Mononuclear cell (primary cell): ENCODE measurements around the gene MYOCD. TPM values are rescaled to one million over a fixed set of nuclear protein-coding genes. Genes with fewer than 3 reads are reported as not detected.

ENCODE experiments used
- H3K27me3 ChIP-seq: 2 replicates; pipeline ENCODE4 v1.6.0; 2011; ENCODE audit warnings: low read length, control low read depth; ENCODE audit not compliant: insufficient read depth
- H3K4me1 ChIP-seq: 2 replicates; pipeline ENCODE4 v1.5.1; 2011; ENCODE audit warnings: mild to moderate bottlenecking, low read length, control low read depth; ENCODE audit not compliant: insufficient read depth
- H3K4me3 ChIP-seq: 2 replicates; pipeline ENCODE4 v1.5.1; 2011; ENCODE audit warnings: mild to moderate bottlenecking, low read length, moderate library complexity
- H3K9me3 ChIP-seq: 2 replicates; pipeline ENCODE4 v1.5.1; 2011; ENCODE audit warnings: low read depth, mild to moderate bottlenecking, control low read depth, low read length
- total RNA-seq: library from RNA; depleted of rRNA; stranded (reverse); fragments of >200 nt; gene quantifications from one replicate; pipeline ENCODE4 v1.2.3, GENCODE V29; 2012

The MYOCD gene
- total RNA-seq, 1 donor, result not detected

GRCh38 chr17:12664894-12665262, 812 bp upstream of the MYOCD start:
- Histone ChIP-seq H3K9me3 (no peaks in the 10 kb centered on the region), H3K4me1 (no peaks in the 10 kb centered on the region), H3K27me3 (peaks cover 31% of the 10 kb centered on the region), H3K4me3 (no peak overlapping the region)

GRCh38 chr17:12666718-12667117, 1.0 kb downstream of the MYOCD start:
- Histone ChIP-seq H3K4me1 (no peaks in the 10 kb centered on the region), H3K4me3 (no peak overlapping the region)

DNA sequence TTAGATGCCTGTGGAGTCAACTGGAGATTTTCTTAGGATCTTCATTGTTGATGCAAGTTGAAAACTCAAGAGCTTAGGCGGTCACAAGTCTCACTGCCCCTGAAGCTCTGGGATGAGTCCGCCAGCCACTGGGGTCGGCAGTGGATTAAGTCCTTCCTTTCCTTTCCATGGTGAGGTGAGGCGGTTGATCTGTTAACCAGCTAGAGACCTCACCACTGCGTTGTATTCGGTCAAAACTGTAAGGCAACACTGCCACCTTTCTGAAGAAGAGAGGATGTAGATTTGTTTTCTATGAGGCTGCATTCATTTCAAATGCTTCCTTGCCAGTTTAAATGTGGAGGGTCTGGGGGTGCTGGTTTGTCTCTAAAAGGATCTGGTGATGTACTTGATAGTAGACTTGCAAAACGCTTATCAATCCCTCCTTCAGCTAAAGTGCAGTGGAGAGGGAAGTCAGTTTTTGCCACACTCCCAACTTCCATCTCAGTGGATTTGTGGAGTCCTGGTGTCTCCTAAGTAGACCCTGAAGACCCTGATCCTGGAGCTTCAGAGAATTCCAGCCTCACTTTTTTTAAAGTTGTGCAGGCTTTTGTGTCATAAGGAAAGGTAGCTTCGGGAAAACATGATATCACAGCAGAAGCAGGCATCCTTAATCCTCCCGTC, 1.7 kb downstream of the MYOCD start:
- H3K4me3 ChIP-seq, result no peak overlapping the region

More at GRCh38 chr17:12666718-12667117, 1.0 kb downstream of the MYOCD start:
- Histone ChIP-seq H3K27me3 (peaks cover 31% of the 10 kb centered on the region), H3K9me3 (no peaks in the 10 kb centered on the region)

GRCh38 chr17:12671906-12672305, 6.2 kb downstream of the MYOCD start:
- Histone ChIP-seq H3K4me1 (no peaks in the 10 kb centered on the region), H3K4me3 (no peak overlapping the region), H3K9me3 (no peaks in the 10 kb centered on the region)

More for the DNA sequence above, 1.7 kb downstream of the MYOCD start:
- Histone ChIP-seq H3K9me3 (no peaks in the 10 kb centered on the region), H3K4me1 (no peaks in the 10 kb centered on the region), H3K27me3 (peaks cover 31% of the 10 kb centered on the region)

DNA sequence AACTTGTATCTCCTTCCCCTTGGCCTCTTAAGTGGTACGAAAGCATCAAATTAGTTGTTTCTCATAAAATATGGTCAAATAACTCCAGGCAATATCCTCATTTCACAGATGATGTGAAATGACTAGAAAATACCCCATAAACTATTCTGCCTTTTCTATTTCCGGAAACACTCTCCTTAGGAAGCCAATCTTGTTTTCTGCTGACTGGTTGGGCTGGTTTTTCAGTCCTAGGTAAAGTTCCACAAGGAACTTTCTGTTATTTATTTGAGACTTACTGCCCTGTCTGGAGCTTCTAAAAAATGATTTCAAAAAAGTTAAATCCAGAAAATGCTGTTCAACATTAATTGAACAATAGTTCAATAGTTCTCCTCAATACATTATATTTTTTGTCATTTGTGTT, 7.3 kb downstream of the MYOCD start:
- Histone ChIP-seq H3K4me3 (no peak overlapping the region), H3K27me3 (no peaks in the 10 kb centered on the region), H3K9me3 (no peaks in the 10 kb centered on the region), H3K4me1 (no peaks in the 10 kb centered on the region)

More at GRCh38 chr17:12671906-12672305, 6.2 kb downstream of the MYOCD start:
- peaks cover 5% of the 10 kb centered on the region for H3K27me3 ChIP-seq

DNA sequence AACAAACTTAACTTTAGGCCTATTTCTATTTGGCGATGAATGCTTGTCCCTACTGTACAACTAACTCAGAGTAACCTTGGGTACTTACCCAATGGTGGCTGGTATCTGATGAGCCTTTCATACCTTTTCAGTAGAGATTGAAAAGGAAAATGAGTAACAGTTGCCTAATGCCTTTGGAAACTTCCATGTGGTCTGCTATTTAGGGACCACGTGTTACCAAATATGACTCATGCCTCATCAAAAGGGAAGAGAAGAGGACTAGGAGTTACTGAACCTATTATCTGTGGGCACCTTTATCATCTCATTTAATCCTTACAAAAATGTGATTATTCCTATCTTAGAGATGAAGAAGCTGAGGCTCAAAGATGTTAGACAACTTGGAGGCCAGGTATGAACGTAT, 8.1 kb downstream of the MYOCD start:
- Histone ChIP-seq H3K4me3 (no peak overlapping the region), H3K27me3 (no peaks in the 10 kb centered on the region), H3K9me3 (no peaks in the 10 kb centered on the region), H3K4me1 (no peaks in the 10 kb centered on the region)

DNA sequence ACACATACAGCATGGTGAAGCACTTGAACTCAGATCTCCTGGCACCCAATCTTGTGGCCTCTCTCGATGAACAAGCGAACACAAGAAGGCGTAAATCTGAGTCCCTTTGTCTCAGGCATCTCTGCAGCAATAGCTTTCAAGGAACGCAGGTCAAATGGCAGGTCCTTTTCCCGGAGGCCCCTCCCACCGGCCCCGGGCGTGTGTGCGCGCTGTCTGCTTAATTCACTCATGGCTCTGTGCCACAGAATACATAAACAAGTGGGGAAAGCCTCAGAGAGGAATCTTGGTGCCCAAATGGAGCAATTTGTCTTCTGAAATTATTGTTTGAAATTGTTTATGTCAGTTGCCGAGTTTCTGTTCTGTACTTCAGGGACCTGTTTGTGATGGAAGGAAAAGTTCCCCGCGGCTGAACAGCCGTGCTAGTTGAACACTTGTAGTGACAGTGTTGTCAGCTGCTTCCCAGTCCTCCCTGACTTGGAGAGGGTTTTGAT, 14.8 kb downstream of the MYOCD start:
- Histone ChIP-seq H3K27me3 (no peaks in the 10 kb centered on the region), H3K4me1 (no peaks in the 10 kb centered on the region), H3K4me3 (no peak overlapping the region), H3K9me3 (no peaks in the 10 kb centered on the region)

GRCh38 chr17:12680993-12681392, 15.3 kb downstream of the MYOCD start:
- Histone ChIP-seq H3K4me3 (no peak overlapping the region), H3K27me3 (no peaks in the 10 kb centered on the region), H3K9me3 (no peaks in the 10 kb centered on the region), H3K4me1 (no peaks in the 10 kb centered on the region)

- no peak overlapping the region for H3K4me3 ChIP-seq
- H3K9me3 ChIP-seq, result no peaks in the 10 kb centered on the region
- H3K4me1 ChIP-seq, result no peaks in the 10 kb centered on the region
- no peaks in the 10 kb centered on the region for H3K27me3 ChIP-seq
Observed at GRCh38 chr17:12683299-12683698, 17.6 kb downstream of the MYOCD start.

GRCh38 chr17:12686486-12686885, 20.8 kb downstream of the MYOCD start:
- Histone ChIP-seq H3K9me3 (no peaks in the 10 kb centered on the region), H3K27me3 (no peaks in the 10 kb centered on the region), H3K4me1 (no peaks in the 10 kb centered on the region), H3K4me3 (no peak overlapping the region)

- H3K27me3 ChIP-seq, result no peaks in the 10 kb centered on the region
- H3K4me1 ChIP-seq, result no peaks in the 10 kb centered on the region
- no peaks in the 10 kb centered on the region for H3K9me3 ChIP-seq
- no peak overlapping the region for H3K4me3 ChIP-seq
Observed at GRCh38 chr17:12688382-12688781, 22.7 kb downstream of the MYOCD start.

- Histone ChIP-seq H3K4me3 (no peak overlapping the region), H3K4me1 (no peaks in the 10 kb centered on the region), H3K9me3 (no peaks in the 10 kb centered on the region), H3K27me3 (no peaks in the 10 kb centered on the region)
Observed at GRCh38 chr17:12691173-12691572, 25.5 kb downstream of the MYOCD start.

- Histone ChIP-seq H3K27me3 (no peaks in the 10 kb centered on the region), H3K4me3 (no peak overlapping the region), H3K4me1 (no peaks in the 10 kb centered on the region), H3K9me3 (no peaks in the 10 kb centered on the region)
Observed at GRCh38 chr17:12693640-12694039, 27.9 kb downstream of the MYOCD start.

DNA sequence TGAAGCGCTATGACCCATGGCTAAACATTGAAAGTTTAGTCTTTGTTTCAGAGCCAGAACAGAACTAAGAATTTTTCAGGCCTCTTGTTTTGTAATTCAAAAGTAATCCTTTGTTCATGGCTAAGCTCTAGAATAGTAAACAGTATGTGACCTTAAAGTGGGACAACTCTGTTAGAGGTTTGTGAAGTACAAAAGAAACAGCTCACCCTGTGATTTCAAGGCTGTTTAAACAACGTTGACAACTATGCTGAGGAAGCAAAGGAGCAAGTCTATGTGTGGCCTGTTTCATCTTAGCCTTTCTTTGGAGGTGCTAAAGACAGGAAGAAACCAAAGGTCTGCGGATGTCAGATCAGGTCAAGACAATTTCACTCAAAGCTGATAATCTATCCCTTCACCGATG, 40.4 kb downstream of the MYOCD start:
- no peak overlapping the region for H3K4me3 ChIP-seq
- H3K27me3 ChIP-seq, result no peaks in the 10 kb centered on the region

GRCh38 chr17:12709063-12709462, 43.4 kb downstream of the MYOCD start:
- H3K9me3 ChIP-seq, result peaks cover 4% of the 10 kb centered on the region
- no peak overlapping the region for H3K4me3 ChIP-seq
- H3K4me1 ChIP-seq, result no peaks in the 10 kb centered on the region
- H3K27me3 ChIP-seq, result no peaks in the 10 kb centered on the region

More for the DNA sequence above, 40.4 kb downstream of the MYOCD start:
- Histone ChIP-seq H3K4me1 (no peaks in the 10 kb centered on the region), H3K9me3 (peaks cover 4% of the 10 kb centered on the region)

GRCh38 chr17:12712415-12712814, 46.7 kb downstream of the MYOCD start:
- Histone ChIP-seq H3K4me3 (no peak overlapping the region), H3K9me3 (no peaks in the 10 kb centered on the region), H3K27me3 (no peaks in the 10 kb centered on the region), H3K4me1 (no peaks in the 10 kb centered on the region)
